Stimulated activated naive B cell treated with anti-CD40 and anti-IgM and Interleukin-4, amounts not matched to agents 10 μg/mL and 1 μg/mL and 100 μg/mL, for 72 hours (primary cell): ENCODE data around the gene GCLC.
A peak's percentile ranks its signal among the peaks of the same experiment; 100 is the strongest.

Source experiments
- ATAC-seq, 2 donors: fragments of 150-1000 bp; cut with Tn5 transposase; replicated peaks; 2 replicates each; pipeline ENCODE4 v1.10.0; 2021; ENCODE audit warnings: moderate library complexity in 1 of 2
- DNase-seq: peaks from one replicate; pipeline ENCODE4 v3.0.0; 2021
- H3K27ac Mint-ChIP-seq: one replicate; pipeline ENCODE4 v1.8.0; 2022; ENCODE audit warnings: mild to moderate bottlenecking, mixed read lengths
- H3K27me3 Mint-ChIP-seq, 2 donors: one replicate each; pipeline ENCODE4 v1.8.0; 2022; ENCODE audit warnings: mixed read lengths in 2 of 2
- H3K36me3 Mint-ChIP-seq, 2 donors: one replicate each; pipeline ENCODE4 v1.8.0; 2022; ENCODE audit warnings: mixed read lengths in 2 of 2, mild to moderate bottlenecking in 1 of 2
- H3K4me1 Mint-ChIP-seq, 2 donors: one replicate each; pipeline ENCODE4 v1.8.0; 2022; ENCODE audit warnings: mixed read lengths in 2 of 2, mild to moderate bottlenecking in 1 of 2
- H3K4me3 Mint-ChIP-seq, 2 donors: one replicate each; pipeline ENCODE4 v1.8.0; 2022; ENCODE audit warnings: mild to moderate bottlenecking in 2 of 2, mixed read lengths in 2 of 2, moderate library complexity in 1 of 2
- H3K9me3 Mint-ChIP-seq, 2 donors: one replicate each; pipeline ENCODE4 v1.8.0; 2022; ENCODE audit warnings: mixed read lengths in 2 of 2, mild to moderate bottlenecking in 1 of 2

Gene GCLC

GRCh38 chr6:53543359-53544216 is 1.3 kb downstream of the GCLC start:
- peaks cover 4 to 6% of the 10 kb centered on the region in 2 donors for H3K36me3 Mint-ChIP-seq
- ATAC-seq (no peak), DNase-seq (no peak)
- peaks cover 35 to 47% of the 10 kb centered on the region in 2 donors for H3K4me1 Mint-ChIP-seq
- peak overlapping the region; percentile 91 to 96 for H3K4me3 Mint-ChIP-seq
- peak overlapping the region; percentile 93 for H3K27ac Mint-ChIP-seq
- H3K27me3 Mint-ChIP-seq = no peaks in the 10 kb centered on the region
- H3K9me3 Mint-ChIP-seq = no peaks in the 10 kb centered on the region

DNA sequence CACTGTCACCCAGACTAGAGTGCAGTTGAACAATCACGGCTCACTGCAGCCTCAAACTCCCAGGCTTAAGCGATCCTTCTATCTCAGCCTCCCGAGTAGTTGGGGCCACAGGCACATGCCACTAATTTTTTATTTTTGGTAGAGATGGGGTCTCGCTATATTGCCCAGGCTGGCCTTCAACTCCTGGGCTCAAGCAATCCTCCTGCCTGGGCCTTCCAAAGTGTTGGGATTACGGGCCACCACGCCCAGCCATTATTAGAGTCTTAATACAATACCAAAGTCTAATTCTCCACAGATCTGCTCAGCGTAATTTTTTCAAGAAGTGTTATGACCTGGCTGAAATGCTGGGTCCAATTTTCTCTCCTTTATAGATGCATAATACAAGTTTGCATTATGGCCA is 3.0 kb downstream of the GCLC start:
- H3K9me3 Mint-ChIP-seq = no peaks in the 10 kb centered on the region
- H3K27ac Mint-ChIP-seq = no peak overlapping the region
- ATAC-seq (no peak), DNase-seq (no peak)
- H3K4me3 Mint-ChIP-seq = no peak overlapping the region
- H3K36me3 Mint-ChIP-seq = peaks cover 4 to 6% of the 10 kb centered on the region in 2 donors
- peaks cover 29 to 40% of the 10 kb centered on the region in 2 donors for H3K4me1 Mint-ChIP-seq
- no peaks in the 10 kb centered on the region for H3K27me3 Mint-ChIP-seq

DNA sequence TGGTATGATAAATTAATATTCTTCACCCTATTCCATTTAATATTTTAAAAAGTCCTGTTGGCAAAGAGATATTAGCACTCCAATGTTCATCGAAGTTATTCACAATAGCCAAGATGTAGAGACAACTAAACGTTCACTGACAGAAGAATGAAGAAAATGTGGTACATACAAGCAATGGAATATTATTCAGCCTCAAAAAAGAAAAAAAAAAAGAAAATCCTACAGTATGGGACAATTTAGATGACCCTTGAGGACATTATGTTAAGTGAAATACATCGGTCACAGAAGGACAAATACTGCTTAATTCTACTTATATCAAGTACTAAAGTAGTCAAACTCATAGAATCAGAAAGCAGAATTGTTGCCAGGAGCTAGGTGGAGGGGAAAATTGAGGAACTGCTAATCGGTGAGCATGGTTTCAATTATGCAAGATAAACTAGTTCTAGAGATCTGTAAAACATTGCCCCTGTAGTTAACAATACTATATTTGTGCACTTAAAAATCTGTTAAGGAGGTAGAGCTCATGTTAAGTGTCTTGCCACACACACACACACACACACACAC is 4.7 kb downstream of the GCLC start:
- H3K27ac Mint-ChIP-seq = no peak overlapping the region
- DNase-seq (no peak), ATAC-seq (no peak)
- H3K4me1 Mint-ChIP-seq = peaks cover 23 to 34% of the 10 kb centered on the region in 2 donors
- H3K36me3 Mint-ChIP-seq = peaks cover 4 to 6% of the 10 kb centered on the region in 2 donors
- no peaks in the 10 kb centered on the region for H3K27me3 Mint-ChIP-seq
- H3K9me3 Mint-ChIP-seq = no peaks in the 10 kb centered on the region
- no peak overlapping the region for H3K4me3 Mint-ChIP-seq

DNA sequence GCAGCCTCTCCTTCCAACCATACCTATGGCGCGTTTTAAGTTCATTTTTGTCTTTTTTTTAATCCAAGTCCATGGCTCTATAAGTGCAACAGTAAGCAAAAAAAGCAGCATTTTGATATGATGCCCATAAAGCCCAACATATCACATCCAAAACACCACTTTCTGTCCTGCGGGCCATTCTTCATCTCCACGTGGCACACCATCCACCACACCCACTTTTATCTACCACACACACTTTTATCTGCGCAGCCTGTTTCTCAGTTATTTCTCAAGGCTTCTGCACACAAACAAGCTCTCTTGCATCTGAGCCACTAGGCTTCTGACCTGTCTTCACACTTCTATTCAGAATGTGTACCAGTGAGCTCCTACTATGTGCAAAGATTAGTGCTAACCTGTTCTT is 5.3 kb downstream of the GCLC start:
- ATAC-seq = no peak
- H3K36me3 Mint-ChIP-seq = peaks cover 6% of the 10 kb centered on the region in 2 donors
- H3K4me1 Mint-ChIP-seq = peaks cover 19 to 29% of the 10 kb centered on the region in 2 donors
- no peak overlapping the region for H3K27ac Mint-ChIP-seq
- no peak overlapping the region for H3K4me3 Mint-ChIP-seq
- H3K9me3 Mint-ChIP-seq = no peaks in the 10 kb centered on the region
- no peak for DNase-seq
- H3K27me3 Mint-ChIP-seq = no peaks in the 10 kb centered on the region

DNA sequence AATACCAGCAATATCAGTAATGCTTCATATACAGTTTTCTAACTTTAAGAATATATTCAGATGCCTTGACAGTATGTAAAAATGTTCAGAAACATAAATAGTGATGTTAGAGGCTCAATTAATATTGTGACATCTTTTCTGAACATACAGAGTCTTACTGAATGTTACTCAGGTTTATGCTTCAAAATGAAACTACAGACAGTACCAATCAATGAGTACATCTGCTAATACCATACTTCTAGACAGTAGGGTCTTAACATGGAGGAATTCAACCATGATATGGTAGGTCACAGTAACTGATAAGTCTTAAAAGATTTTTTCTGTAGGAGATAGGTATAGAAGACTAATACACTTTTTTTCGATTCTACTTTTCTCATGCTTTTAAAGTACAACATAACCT is 8.3 kb downstream of the GCLC start:
- Mint-ChIP-seq H3K4me3 (no peak overlapping the region), H3K27ac (no peak overlapping the region), H3K9me3 (no peaks in the 10 kb centered on the region), H3K4me1 (peaks cover 24 to 40% of the 10 kb centered on the region in 2 donors), H3K27me3 (no peaks in the 10 kb centered on the region), H3K36me3 (peaks cover 6 to 12% of the 10 kb centered on the region in 2 donors)
- DNase-seq = no peak
- no peak for ATAC-seq

DNA sequence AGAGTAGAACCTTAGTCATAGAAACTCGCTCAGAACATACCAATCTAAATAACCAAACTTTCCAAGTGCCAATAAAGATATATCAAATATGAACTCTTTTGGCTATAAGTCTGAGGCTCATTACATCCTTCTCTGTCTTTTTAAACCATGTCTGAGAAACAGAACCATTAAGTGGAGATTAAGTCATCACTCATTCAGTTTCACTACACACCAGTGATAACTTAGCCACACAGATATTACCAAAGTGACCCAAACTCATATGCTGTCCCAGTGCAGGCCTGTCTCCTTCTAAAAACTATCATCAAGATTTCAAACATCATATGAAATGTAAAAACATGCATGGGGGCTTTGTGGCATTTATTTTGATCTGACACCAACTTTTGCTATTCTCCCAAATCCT is 12.0 kb downstream of the GCLC start:
- H3K27me3 Mint-ChIP-seq = no peaks in the 10 kb centered on the region
- H3K36me3 Mint-ChIP-seq = peaks cover 0 to 14% of the 10 kb centered on the region in 2 donors
- no peak for DNase-seq
- ATAC-seq = no peak
- peaks cover 22 to 32% of the 10 kb centered on the region in 2 donors for H3K4me1 Mint-ChIP-seq
- no peaks in the 10 kb centered on the region for H3K9me3 Mint-ChIP-seq
- peak overlapping the region; percentile 62 for H3K27ac Mint-ChIP-seq
- no peak overlapping the region for H3K4me3 Mint-ChIP-seq

DNA sequence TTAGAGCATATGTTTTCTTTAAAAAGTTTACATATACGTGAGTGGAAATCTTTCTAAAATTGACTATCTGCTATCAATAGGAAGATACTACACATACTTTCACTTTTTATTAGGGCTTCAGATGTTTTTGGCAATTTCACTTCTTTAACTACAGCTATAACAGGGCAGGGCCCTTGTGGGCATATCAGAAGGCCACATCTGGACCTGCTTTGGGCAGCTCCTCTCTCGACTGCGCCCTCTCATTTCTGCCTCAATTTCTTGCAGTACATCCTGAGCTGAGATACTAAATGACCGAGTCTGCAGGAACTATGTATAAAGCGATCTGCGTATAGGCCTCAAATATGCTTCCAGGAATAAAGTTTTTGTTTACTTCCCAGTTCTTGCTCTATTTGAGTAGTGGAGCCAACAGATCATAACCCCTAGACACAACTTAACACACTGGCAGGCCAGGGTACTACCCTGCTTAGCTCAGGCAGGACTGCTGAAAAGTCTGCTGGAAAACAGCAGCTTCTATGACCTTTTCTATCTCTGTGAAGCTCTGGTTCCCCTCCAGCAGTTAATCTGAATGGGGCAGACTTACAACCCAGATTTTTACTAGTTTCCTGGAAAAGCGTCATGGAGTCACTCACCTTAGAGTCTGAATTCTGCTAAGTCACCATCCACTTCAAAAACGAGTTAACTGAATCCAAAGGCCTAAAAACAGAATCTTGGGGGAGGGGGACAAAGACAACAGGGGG is 12.7 kb downstream of the GCLC start:
- H3K9me3 Mint-ChIP-seq = no peaks in the 10 kb centered on the region
- H3K4me3 Mint-ChIP-seq = peak overlapping the region; percentile 49 to 54
- ATAC-seq (peak; percentile 61 to 70), DNase-seq (no peak)
- peaks cover 23 to 32% of the 10 kb centered on the region in 2 donors for H3K4me1 Mint-ChIP-seq
- peak overlapping the region; percentile 10 for H3K27ac Mint-ChIP-seq
- H3K36me3 Mint-ChIP-seq = peaks cover 0 to 14% of the 10 kb centered on the region in 2 donors
- H3K27me3 Mint-ChIP-seq = no peaks in the 10 kb centered on the region

GRCh38 chr6:53530780-53531386 is 14.0 kb downstream of the GCLC start:
- Mint-ChIP-seq H3K27me3 (no peaks in the 10 kb centered on the region), H3K4me1 (peaks cover 20 to 32% of the 10 kb centered on the region in 2 donors)

DNA sequence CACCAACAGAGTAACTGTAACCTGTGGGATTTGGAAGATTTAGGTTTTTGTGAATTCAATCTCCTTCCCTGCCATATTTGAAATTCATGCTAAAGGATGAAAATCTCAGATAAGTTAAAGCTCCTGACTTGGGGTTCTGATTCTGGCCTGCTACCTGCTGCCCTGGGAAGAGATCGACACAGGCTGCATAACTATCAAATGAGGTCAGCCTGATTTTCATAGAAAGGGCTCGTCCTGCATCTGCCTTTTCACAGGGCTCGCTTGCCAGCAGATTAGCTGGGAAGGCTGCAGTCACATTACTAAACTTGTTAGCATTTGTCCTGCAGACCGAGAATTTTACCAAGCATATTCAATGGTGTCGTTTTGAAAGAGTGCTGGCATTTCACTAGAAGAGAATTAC is 14.6 kb downstream of the GCLC start:
- DNase-seq = no peak
- Mint-ChIP-seq H3K36me3 (peaks cover 0 to 14% of the 10 kb centered on the region in 2 donors), H3K27me3 (no peaks in the 10 kb centered on the region), H3K4me1 (peaks cover 20 to 32% of the 10 kb centered on the region in 2 donors), H3K4me3 (no peak overlapping the region), H3K9me3 (no peaks in the 10 kb centered on the region), H3K27ac (no peak overlapping the region)
- no peak for ATAC-seq

More at GRCh38 chr6:53530780-53531386, 14.0 kb downstream of the GCLC start:
- Mint-ChIP-seq H3K4me3 (no peak overlapping the region), H3K27ac (no peak overlapping the region), H3K36me3 (peaks cover 0 to 14% of the 10 kb centered on the region in 2 donors), H3K9me3 (no peaks in the 10 kb centered on the region)
- DNase-seq = no peak
- no peak for ATAC-seq

DNA sequence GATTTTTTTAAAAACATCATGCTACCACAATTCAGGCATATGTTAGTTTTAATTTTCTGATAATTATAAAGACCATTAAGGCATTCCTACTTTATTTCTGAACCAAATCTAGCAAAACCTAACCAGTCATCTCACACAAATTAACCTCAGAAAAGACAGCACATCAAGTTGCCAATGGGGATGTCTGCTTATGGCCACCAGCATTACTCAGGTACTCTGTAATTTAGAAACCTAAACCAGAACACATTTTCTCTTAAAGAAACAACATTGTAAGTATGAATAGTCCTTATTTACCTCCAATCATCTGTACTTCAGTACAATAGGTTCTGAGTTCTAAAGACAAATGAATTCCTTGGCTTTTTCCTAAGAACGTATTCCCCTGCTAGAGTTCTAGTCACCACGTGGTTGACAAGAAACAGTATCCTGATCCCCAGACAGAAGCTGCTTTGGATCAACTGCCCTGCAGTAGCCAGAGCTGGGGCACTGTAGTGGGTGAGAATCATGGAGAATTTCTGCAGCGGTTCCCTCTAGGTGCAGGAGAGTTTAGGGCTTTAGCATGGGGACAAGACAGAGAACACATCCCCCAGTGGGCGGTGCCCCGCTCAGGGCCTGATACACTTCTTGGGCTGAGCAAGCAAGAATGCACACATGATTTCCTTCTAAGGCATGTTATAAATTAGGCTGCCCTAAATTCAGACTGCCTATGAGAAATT is 15.4 kb downstream of the GCLC start:
- H3K27me3 Mint-ChIP-seq = no peaks in the 10 kb centered on the region
- DNase-seq = no peak
- peaks cover 19 to 31% of the 10 kb centered on the region in 2 donors for H3K4me1 Mint-ChIP-seq
- peaks cover 0 to 11% of the 10 kb centered on the region in 2 donors for H3K36me3 Mint-ChIP-seq
- H3K9me3 Mint-ChIP-seq = no peaks in the 10 kb centered on the region
- no peak for ATAC-seq
- H3K27ac Mint-ChIP-seq = no peak overlapping the region
- no peak overlapping the region for H3K4me3 Mint-ChIP-seq

GRCh38 chr6:53528107-53528506 is 16.8 kb downstream of the GCLC start:
- H3K27ac Mint-ChIP-seq = no peak overlapping the region
- no peak for ATAC-seq
- H3K4me1 Mint-ChIP-seq = peaks cover 16 to 24% of the 10 kb centered on the region in 2 donors

DNA sequence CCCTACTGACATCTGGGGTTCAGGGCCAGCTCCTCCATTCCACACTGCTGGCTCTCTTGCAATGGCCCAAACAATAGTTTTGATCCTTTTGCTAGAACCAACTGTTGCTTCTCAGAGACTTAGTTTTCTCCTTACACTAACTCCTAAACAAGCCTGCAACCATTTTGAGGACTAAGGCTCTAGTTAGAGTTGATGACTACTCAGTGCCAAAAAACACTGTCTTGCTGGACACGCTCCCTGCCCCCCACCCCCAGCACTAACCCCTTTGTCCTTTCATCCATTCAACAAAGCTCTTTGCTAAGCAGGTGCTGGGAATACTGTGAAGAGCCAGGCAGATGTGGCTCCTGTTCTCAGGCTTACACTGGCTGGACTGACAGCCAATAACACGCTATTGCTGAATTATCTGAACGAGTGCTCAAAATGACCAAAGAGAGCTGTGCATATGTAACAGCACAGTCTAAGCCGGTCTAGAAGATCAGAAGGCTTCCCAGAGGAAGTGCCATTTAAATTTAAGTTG is 17.6 kb downstream of the GCLC start:
- Mint-ChIP-seq H3K27ac (no peak overlapping the region), H3K4me1 (peaks cover 11 to 16% of the 10 kb centered on the region in 2 donors), H3K9me3 (no peaks in the 10 kb centered on the region), H3K36me3 (peaks cover 0 to 7% of the 10 kb centered on the region in 2 donors), H3K4me3 (no peak overlapping the region), H3K27me3 (no peaks in the 10 kb centered on the region)
- DNase-seq (no peak), ATAC-seq (no peak)

More at GRCh38 chr6:53528107-53528506, 16.8 kb downstream of the GCLC start:
- Mint-ChIP-seq H3K9me3 (no peaks in the 10 kb centered on the region), H3K36me3 (peaks cover 0 to 7% of the 10 kb centered on the region in 2 donors), H3K4me3 (no peak overlapping the region), H3K27me3 (no peaks in the 10 kb centered on the region)
- no peak for DNase-seq

- Mint-ChIP-seq H3K4me3 (no peak overlapping the region), H3K36me3 (peaks cover 0 to 4% of the 10 kb centered on the region in 2 donors), H3K9me3 (no peaks in the 10 kb centered on the region), H3K27ac (no peak overlapping the region), H3K4me1 (peaks cover 2 to 3% of the 10 kb centered on the region in 2 donors), H3K27me3 (no peaks in the 10 kb centered on the region)
- no peak for ATAC-seq
- no peak for DNase-seq
These were observed 18.9 kb downstream of the GCLC start for GRCh38 chr6:53526000-53526399.
